ENCODE results near the gene SLC26A8.

The SLC26A8 gene

DNA sequence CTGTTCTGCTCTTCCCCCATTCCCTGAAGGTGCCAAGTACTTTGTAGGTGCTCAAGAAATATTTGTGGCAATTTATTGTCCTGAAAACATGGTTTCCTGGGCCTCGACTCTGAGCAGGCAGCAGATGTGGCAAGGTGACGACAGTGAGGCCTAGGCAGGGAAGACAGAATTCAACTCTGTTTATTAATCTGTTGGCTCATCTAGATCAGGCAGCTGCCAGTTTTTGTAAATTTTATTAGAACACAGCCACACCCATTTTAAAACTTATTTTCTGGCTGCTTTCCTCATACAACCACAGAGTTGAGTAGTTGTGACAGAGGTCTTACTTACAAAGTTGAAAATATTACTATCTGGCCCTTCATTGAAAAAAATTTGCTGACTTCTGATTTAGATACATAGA lies 27.7 kb upstream of the SLC26A8 start:
- Histone ChIP-seq H2BK5ac (ENCODE audit: low read depth, low read length, poor library complexity) (no peak overlapping the region), H3K4ac (ENCODE audit: low read depth, low read length) (no peak overlapping the region), H3K18ac (ENCODE audit: low read length) (no peak overlapping the region), H3K9me3 (ENCODE audit: insufficient read depth, low read depth, low read length) (no peaks in the 10 kb centered on the region), H4K8ac (ENCODE audit: low read depth, low read length) (no peak overlapping the region), H3K9ac (ENCODE audit: low read length) (no peak overlapping the region), H3K4me3 (ENCODE audit: low read depth, low read length) (no peak overlapping the region), H3K79me2 (ENCODE audit: control insufficient read depth, insufficient read depth, low read length, poor library complexity) (no peaks in the 10 kb centered on the region), H2BK12ac (ENCODE audit: low read length) (no peak overlapping the region), H3K4me1 (ENCODE audit: control insufficient read depth in 1 of 2, insufficient read depth in 2 of 2, low read length in 2 of 2) (no peaks in the 10 kb centered on the region), H3K27ac (ENCODE audit: low read depth, low read length) (no peak overlapping the region), H3K36me3 (ENCODE audit: control insufficient read depth in 1 of 2, insufficient read depth in 2 of 2, low read length in 2 of 2) (peaks cover 2 to 4% of the 10 kb centered on the region in 2 experiments), H3K79me1 (ENCODE audit: low read length) (no peaks in the 10 kb centered on the region), H3K27me3 (ENCODE audit: insufficient read depth, low read length) (no peaks in the 10 kb centered on the region), H2AFZ (ENCODE audit: insufficient read depth, low read length, poor library complexity) (no peak overlapping the region), H4K12ac (ENCODE audit: low read depth, low read length) (no peak overlapping the region), H2AK5ac (ENCODE audit: low read length) (no peak overlapping the region), H3K14ac (ENCODE audit: low read length) (no peak overlapping the region), H4K91ac (ENCODE audit: low read depth, low read length) (no peak overlapping the region), H3K4me2 (ENCODE audit: low read length) (no peak overlapping the region), H3K23ac (ENCODE audit: low read length) (no peak overlapping the region), H2BK120ac (ENCODE audit: insufficient read depth, low read length, poor library complexity) (no peak overlapping the region)
- DNase-seq, result no peak
- no CpG with 5 or more reads among the region's 2 CpGs for WGBS (ENCODE audit: extremely low coverage, insufficient coverage, insufficient read length)

GRCh38 chr6:36050947-36051710 lies 26.7 kb upstream of the SLC26A8 start:
- H3K36me3 ChIP-seq (ENCODE audit: control insufficient read depth in 1 of 2, insufficient read depth in 2 of 2, low read length in 2 of 2), result peaks cover 2 to 6% of the 10 kb centered on the region in 2 experiments
- WGBS (ENCODE audit: extremely low coverage, insufficient coverage, insufficient read length), result no CpG with 5 or more reads among the region's 16 CpGs
- H3K79me1 ChIP-seq (ENCODE audit: low read length), result no peaks in the 10 kb centered on the region
- no peak overlapping the region for H2AK5ac ChIP-seq (ENCODE audit: low read length)
- no peak overlapping the region for H3K4me3 ChIP-seq (ENCODE audit: low read depth, low read length)
- no peak overlapping the region for H3K27ac ChIP-seq (ENCODE audit: low read depth, low read length)
- no peak overlapping the region for H4K8ac ChIP-seq (ENCODE audit: low read depth, low read length)
- H3K4me2 ChIP-seq (ENCODE audit: low read length), result no peak overlapping the region
- no peak overlapping the region for H3K18ac ChIP-seq (ENCODE audit: low read length)
- no peak overlapping the region for H3K23ac ChIP-seq (ENCODE audit: low read length)
- no peak overlapping the region for H4K12ac ChIP-seq (ENCODE audit: low read depth, low read length)
- H3K4ac ChIP-seq (ENCODE audit: low read depth, low read length), result no peak overlapping the region
- H3K27me3 ChIP-seq (ENCODE audit: insufficient read depth, low read length), result no peaks in the 10 kb centered on the region
- H4K91ac ChIP-seq (ENCODE audit: low read depth, low read length), result no peak overlapping the region
- H2BK120ac ChIP-seq (ENCODE audit: insufficient read depth, low read length, poor library complexity), result no peak overlapping the region
- H3K14ac ChIP-seq (ENCODE audit: low read length), result no peak overlapping the region
- no peaks in the 10 kb centered on the region for H3K9me3 ChIP-seq (ENCODE audit: insufficient read depth, low read depth, low read length)
- H2BK12ac ChIP-seq (ENCODE audit: low read length), result no peak overlapping the region
- H3K79me2 ChIP-seq (ENCODE audit: control insufficient read depth, insufficient read depth, low read length, poor library complexity), result peaks cover 3% of the 10 kb centered on the region
- no peak overlapping the region for H2AFZ ChIP-seq (ENCODE audit: insufficient read depth, low read length, poor library complexity)
- DNase-seq, result no peak
- no peaks in the 10 kb centered on the region for H3K4me1 ChIP-seq (ENCODE audit: control insufficient read depth in 1 of 2, insufficient read depth in 2 of 2, low read length in 2 of 2)
- H2BK5ac ChIP-seq (ENCODE audit: low read depth, low read length, poor library complexity), result no peak overlapping the region
- H3K9ac ChIP-seq (ENCODE audit: low read length), result no peak overlapping the region

DNA sequence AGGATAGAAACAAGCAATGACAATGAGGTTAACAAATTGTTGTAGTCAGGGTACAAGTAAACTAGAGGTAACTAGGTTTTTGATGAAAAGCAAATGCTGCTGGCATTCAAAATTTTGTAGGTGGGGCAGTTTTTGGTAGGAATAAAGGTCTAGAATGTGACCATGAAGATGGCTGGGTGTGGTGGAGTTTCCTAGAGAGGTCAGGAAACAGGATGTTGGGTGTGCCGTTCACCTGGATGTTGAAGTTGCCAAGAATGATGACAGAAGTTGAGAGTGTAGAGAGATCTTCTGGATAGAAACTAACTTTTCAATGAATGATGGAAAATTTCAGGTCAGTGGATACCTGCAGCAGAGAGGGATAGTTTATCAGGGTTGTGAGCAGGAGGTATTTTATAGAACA lies 25.9 kb upstream of the SLC26A8 start:
- H3K79me1 ChIP-seq (ENCODE audit: low read length), result no peaks in the 10 kb centered on the region
- H3K4ac ChIP-seq (ENCODE audit: low read depth, low read length), result no peak overlapping the region
- no peak overlapping the region for H3K14ac ChIP-seq (ENCODE audit: low read length)
- H2BK12ac ChIP-seq (ENCODE audit: low read length), result no peak overlapping the region
- H2BK120ac ChIP-seq (ENCODE audit: insufficient read depth, low read length, poor library complexity), result no peak overlapping the region
- DNase-seq, result no peak
- no peak overlapping the region for H2AFZ ChIP-seq (ENCODE audit: insufficient read depth, low read length, poor library complexity)
- H3K4me1 ChIP-seq (ENCODE audit: control insufficient read depth in 1 of 2, insufficient read depth in 2 of 2, low read length in 2 of 2), result no peaks in the 10 kb centered on the region
- H4K91ac ChIP-seq (ENCODE audit: low read depth, low read length), result no peak overlapping the region
- H3K27ac ChIP-seq (ENCODE audit: low read depth, low read length), result no peak overlapping the region
- no peak overlapping the region for H3K4me2 ChIP-seq (ENCODE audit: low read length)
- H3K9me3 ChIP-seq (ENCODE audit: insufficient read depth, low read depth, low read length), result no peaks in the 10 kb centered on the region
- H3K4me3 ChIP-seq (ENCODE audit: low read depth, low read length), result no peak overlapping the region
- WGBS (ENCODE audit: extremely low coverage, insufficient coverage, insufficient read length), result no CpG with 5 or more reads among the region's 1 CpG
- no peak overlapping the region for H2AK5ac ChIP-seq (ENCODE audit: low read length)
- peaks cover 2 to 6% of the 10 kb centered on the region in 2 experiments for H3K36me3 ChIP-seq (ENCODE audit: control insufficient read depth in 1 of 2, insufficient read depth in 2 of 2, low read length in 2 of 2)
- H4K8ac ChIP-seq (ENCODE audit: low read depth, low read length), result no peak overlapping the region
- H3K79me2 ChIP-seq (ENCODE audit: control insufficient read depth, insufficient read depth, low read length, poor library complexity), result peaks cover 3% of the 10 kb centered on the region
- no peak overlapping the region for H3K23ac ChIP-seq (ENCODE audit: low read length)
- no peak overlapping the region for H4K12ac ChIP-seq (ENCODE audit: low read depth, low read length)
- H3K9ac ChIP-seq (ENCODE audit: low read length), result no peak overlapping the region
- H3K27me3 ChIP-seq (ENCODE audit: insufficient read depth, low read length), result no peaks in the 10 kb centered on the region
- H3K18ac ChIP-seq (ENCODE audit: low read length), result no peak overlapping the region
- no peak overlapping the region for H2BK5ac ChIP-seq (ENCODE audit: low read depth, low read length, poor library complexity)

GRCh38 chr6:36049582-36049981 lies 25.1 kb upstream of the SLC26A8 start:
- WGBS (ENCODE audit: extremely low coverage, insufficient coverage, insufficient read length), result no CpG with 5 or more reads among the region's 2 CpGs

More at GRCh38 chr6:36049582-36049981, 25.1 kb upstream of the SLC26A8 start:
- Histone ChIP-seq H3K23ac (ENCODE audit: low read length) (peak overlapping the region; percentile 6), H2AFZ (ENCODE audit: insufficient read depth, low read length, poor library complexity) (no peak overlapping the region), H4K8ac (ENCODE audit: low read depth, low read length) (no peak overlapping the region), H3K79me1 (ENCODE audit: low read length) (no peaks in the 10 kb centered on the region), H3K4me2 (ENCODE audit: low read length) (no peak overlapping the region), H3K9ac (ENCODE audit: low read length) (no peak overlapping the region), H3K27me3 (ENCODE audit: insufficient read depth, low read length) (no peaks in the 10 kb centered on the region), H3K79me2 (ENCODE audit: control insufficient read depth, insufficient read depth, low read length, poor library complexity) (peaks cover 3% of the 10 kb centered on the region), H2AK5ac (ENCODE audit: low read length) (no peak overlapping the region), H3K27ac (ENCODE audit: low read depth, low read length) (no peak overlapping the region), H3K14ac (ENCODE audit: low read length) (no peak overlapping the region), H3K4me3 (ENCODE audit: low read depth, low read length) (no peak overlapping the region), H3K36me3 (ENCODE audit: control insufficient read depth in 1 of 2, insufficient read depth in 2 of 2, low read length in 2 of 2) (peaks cover 2 to 4% of the 10 kb centered on the region in 2 experiments), H3K4ac (ENCODE audit: low read depth, low read length) (no peak overlapping the region), H2BK5ac (ENCODE audit: low read depth, low read length, poor library complexity) (no peak overlapping the region), H2BK120ac (ENCODE audit: insufficient read depth, low read length, poor library complexity) (no peak overlapping the region), H3K4me1 (ENCODE audit: control insufficient read depth in 1 of 2, insufficient read depth in 2 of 2, low read length in 2 of 2) (no peaks in the 10 kb centered on the region), H2BK12ac (ENCODE audit: low read length) (no peak overlapping the region), H4K12ac (ENCODE audit: low read depth, low read length) (no peak overlapping the region), H3K9me3 (ENCODE audit: insufficient read depth, low read depth, low read length) (no peaks in the 10 kb centered on the region), H4K91ac (ENCODE audit: low read depth, low read length) (no peak overlapping the region), H3K18ac (ENCODE audit: low read length) (no peak overlapping the region)
- DNase-seq, result no peak

Data from trophoblast cell (in vitro differentiated cells and primary cell).